GM12872 (cell line): ENCODE measurements around the gene ZNF423.

ENCODE experiments used
- CTCF ChIP-seq: IDR thresholded peaks from 3 replicates; pipeline ENCODE4 v1.5.1; 2011; ENCODE audit warnings: low read depth, mild to moderate bottlenecking, low read length, moderate library complexity; ENCODE audit not compliant: insufficient read depth

The ZNF423 gene

GRCh38 chr16:49795513-49795912 is 60.4 kb downstream of the ZNF423 start:
- no peak for TF ChIP-seq CTCF

- TF ChIP-seq CTCF = no peak
These were observed 62.7 kb downstream of the ZNF423 start for GRCh38 chr16:49793244-49793643.

GRCh38 chr16:49789616-49790015 is 66.3 kb downstream of the ZNF423 start:
- no peak for TF ChIP-seq CTCF

GRCh38 chr16:49788986-49789385 is 66.9 kb downstream of the ZNF423 start:
- TF ChIP-seq CTCF = no peak

- TF ChIP-seq CTCF = no peak
These were observed 67.3 kb downstream of the ZNF423 start for GRCh38 chr16:49788572-49788971.

- TF ChIP-seq CTCF = no peak
These were observed 68.9 kb downstream of the ZNF423 start for GRCh38 chr16:49786926-49787557.

- no peak for TF ChIP-seq CTCF
These were observed 69.9 kb downstream of the ZNF423 start for GRCh38 chr16:49785970-49786369.
